GM10248 (cell line): ENCODE results near the gene LGALS14.
A peak's percentile ranks its signal among the peaks of the same experiment; 100 is the strongest.

Experiments
- CTCF ChIA-PET: fragments of 300-600 bp; sonication (Branson Sonifier 250); formaldehyde crosslinking; extraction: SDS; loops from one replicate; lab custom pipeline; 2021; ENCODE audit warnings: antibody characterized with exemption; lab: Yijun Ruan, JAX
- POLR2A ChIA-PET: fragments of 350-650 bp; sonication (Branson Sonifier 250); formaldehyde crosslinking; extraction: SDS; loops from one replicate; lab custom pipeline; 2020; ENCODE audit warnings: antibody characterized with exemption; lab: Yijun Ruan, JAX
- DNase-seq: peaks from one replicate; pipeline ENCODE4 v3.0.0; 2012; ENCODE audit errors: extremely low spot score
- TF ChIP-seq, protein P1 (sequence below): IDR thresholded peaks from 2 replicates; pipeline ENCODE4 v1.5.1; 2012; ENCODE audit warnings: mild to moderate bottlenecking, low read depth; ENCODE audit errors: extremely low read depth, missing control alignments, control extremely low read depth

Gene LGALS14

GRCh38 chr19:39727070-39727800 is 23.0 kb downstream of the LGALS14 start:
- TF ChIP-seq, protein P1, sequence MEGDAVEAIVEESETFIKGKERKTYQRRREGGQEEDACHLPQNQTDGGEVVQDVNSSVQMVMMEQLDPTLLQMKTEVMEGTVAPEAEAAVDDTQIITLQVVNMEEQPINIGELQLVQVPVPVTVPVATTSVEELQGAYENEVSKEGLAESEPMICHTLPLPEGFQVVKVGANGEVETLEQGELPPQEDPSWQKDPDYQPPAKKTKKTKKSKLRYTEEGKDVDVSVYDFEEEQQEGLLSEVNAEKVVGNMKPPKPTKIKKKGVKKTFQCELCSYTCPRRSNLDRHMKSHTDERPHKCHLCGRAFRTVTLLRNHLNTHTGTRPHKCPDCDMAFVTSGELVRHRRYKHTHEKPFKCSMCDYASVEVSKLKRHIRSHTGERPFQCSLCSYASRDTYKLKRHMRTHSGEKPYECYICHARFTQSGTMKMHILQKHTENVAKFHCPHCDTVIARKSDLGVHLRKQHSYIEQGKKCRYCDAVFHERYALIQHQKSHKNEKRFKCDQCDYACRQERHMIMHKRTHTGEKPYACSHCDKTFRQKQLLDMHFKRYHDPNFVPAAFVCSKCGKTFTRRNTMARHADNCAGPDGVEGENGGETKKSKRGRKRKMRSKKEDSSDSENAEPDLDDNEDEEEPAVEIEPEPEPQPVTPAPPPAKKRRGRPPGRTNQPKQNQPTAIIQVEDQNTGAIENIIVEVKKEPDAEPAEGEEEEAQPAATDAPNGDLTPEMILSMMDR: no peak
- ChIA-PET CTCF (interaction anchor here (1.0 to 1.3 kb wide), 2 partner anchors 51 to 115 kb away, joined by 3 read pairs; no protein-coding TSS in a partner anchor), POLR2A (no interaction called here)
- DNase-seq: peak; percentile 27

- CTCF ChIA-PET: interaction anchor here (1.0 to 1.3 kb wide), 2 partner anchors 52 to 115 kb away, joined by 3 read pairs; no protein-coding TSS in a partner anchor
- POLR2A ChIA-PET: no interaction called here
- TF ChIP-seq, protein P1: no peak
- no peak for DNase-seq
Measured at GRCh38 chr19:39728040-39728439, 23.8 kb downstream of the LGALS14 start.

- ChIA-PET POLR2A (no interaction called here), CTCF (interaction anchor here (1.8 kb wide), 1 partner anchor 35 kb away, joined by 3 read pairs; no protein-coding TSS in a partner anchor)
- TF ChIP-seq, protein P1: no peak
- no peak for DNase-seq
Measured at GRCh38 chr19:39729594-39729993, 25.3 kb downstream of the LGALS14 start.

- ChIA-PET POLR2A (no interaction called here), CTCF (interaction anchor here (1.1 kb wide), 1 partner anchor 25 kb away, joined by 3 read pairs; no protein-coding TSS in a partner anchor)
- TF ChIP-seq, protein P1: no peak
- DNase-seq: no peak
Measured at GRCh38 chr19:39731685-39732084, 27.4 kb downstream of the LGALS14 start.

DNA sequence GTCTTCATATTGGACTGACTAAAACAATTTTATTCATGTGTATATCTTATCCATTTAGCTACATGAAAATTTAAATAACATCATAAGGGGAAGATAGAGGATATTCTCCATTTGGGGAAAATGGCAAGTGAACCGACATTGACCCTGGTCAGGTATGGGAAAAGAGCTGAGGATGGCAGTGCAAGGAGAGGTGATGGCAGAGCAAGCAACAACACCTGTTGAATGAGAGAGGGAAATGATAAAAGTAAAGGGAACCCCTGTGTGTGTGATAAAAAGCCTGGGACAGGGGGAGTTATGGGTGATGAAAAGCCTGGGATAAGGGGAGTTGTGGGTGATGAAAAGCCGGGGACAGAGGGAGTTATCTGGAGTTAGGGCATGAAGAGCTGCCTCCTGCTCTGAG is 29.6 kb downstream of the LGALS14 start:
- TF ChIP-seq, protein P1: no peak
- DNase-seq: no peak
- ChIA-PET CTCF (interaction anchor here (0.7 to 1.7 kb wide), 3 partner anchors 18 to 111 kb away, joined by 3 to 9 read pairs (median 5); no protein-coding TSS in a partner anchor), POLR2A (no interaction called here)

- ChIA-PET POLR2A (no interaction called here), CTCF (interaction anchor here (0.7 to 1.0 kb wide), 3 partner anchors 34 to 57 kb away, joined by 3 read pairs; no protein-coding TSS in a partner anchor)
- no peak for DNase-seq
- TF ChIP-seq, protein P1: no peak
Measured at GRCh38 chr19:39735688-39736087, 31.4 kb downstream of the LGALS14 start.
